HT-29 (cell line): ENCODE results near the gene EMID1. TPM values are rescaled to one million over a fixed set of nuclear protein-coding genes. Genes with fewer than 3 reads are reported as not detected.
"Not testable (repeated sequence)": the region's sequence is repeated elsewhere in the genome, so short reads cannot be mapped to it uniquely, and the experiment has no call there.

Experiments used
- DNase-seq: peaks from one replicate; pipeline ENCODE4 v3.0.0-alpha.2; 2015; ENCODE audit warnings: low spot score
- total RNA-seq: library from RNA; depleted of rRNA; stranded (reverse); fragments of >200 nt; shearing (Covaris generic); gene quantifications from 2 replicates; pipeline ENCODE4 v1.2.3, GENCODE V29; 2014

EMID1 gene
- total RNA-seq, 1 experiment from 2014 or later: not detected

- no peak for DNase-seq
Measured at GRCh38 chr22:29209624-29209929, 3.9 kb downstream of the EMID1 start.

- no peak for DNase-seq
Measured at GRCh38 chr22:29211066-29211465, 5.4 kb downstream of the EMID1 start.

- DNase-seq: no peak
Measured at GRCh38 chr22:29211466-29211865, 5.8 kb downstream of the EMID1 start.

GRCh38 chr22:29212743-29213142, 7.0 kb downstream of the EMID1 start:
- DNase-seq: no peak

GRCh38 chr22:29213493-29213892, 7.8 kb downstream of the EMID1 start:
- DNase-seq: no peak

GRCh38 chr22:29214232-29214631, 8.5 kb downstream of the EMID1 start:
- DNase-seq: no peak

GRCh38 chr22:29215012-29215860, 9.5 kb downstream of the EMID1 start:
- no peak for DNase-seq

- no peak for DNase-seq
Measured at GRCh38 chr22:29216011-29216872, 10.5 kb downstream of the EMID1 start.

- DNase-seq: no peak
Measured at GRCh38 chr22:29216873-29217666, 11.4 kb downstream of the EMID1 start.

GRCh38 chr22:29217827-29218757, 12.4 kb downstream of the EMID1 start:
- DNase-seq: no peak

GRCh38 chr22:29218758-29219408, 13.2 kb downstream of the EMID1 start:
- DNase-seq: no peak

GRCh38 chr22:29219409-29219782, 13.7 kb downstream of the EMID1 start:
- DNase-seq: not testable (repeated sequence)

GRCh38 chr22:29219881-29220670, 14.4 kb downstream of the EMID1 start:
- no peak for DNase-seq

- no peak for DNase-seq
Measured at GRCh38 chr22:29224121-29224858, 18.6 kb downstream of the EMID1 start.

- no peak for DNase-seq
Measured at GRCh38 chr22:29224859-29225410, 19.2 kb downstream of the EMID1 start.

GRCh38 chr22:29225422-29226090, 19.9 kb downstream of the EMID1 start:
- no peak for DNase-seq

GRCh38 chr22:29226351-29226981, 20.8 kb downstream of the EMID1 start:
- DNase-seq: no peak
